ENCODE results near the gene MAGEB17.

MAGEB17 gene

GRCh38 chrX:16199343-16199742, 32.1 kb downstream of the MAGEB17 start:
- Histone ChIP-seq H3K4me1 (ENCODE audit: insufficient read depth, low read length) (no peaks in the 10 kb centered on the region), H3K9me3 (ENCODE audit: low read length) (no peaks in the 10 kb centered on the region), H3K4me3 (ENCODE audit: low read length) (no peak overlapping the region), H3K36me3 (ENCODE audit: insufficient read depth, low read length) (no peaks in the 10 kb centered on the region), H3K27me3 (ENCODE audit: insufficient read depth, low read length) (peaks cover 7% of the 10 kb centered on the region), H2AFZ (ENCODE audit: low read depth, low read length) (no peak overlapping the region)

GRCh38 chrX:16202943-16203342, 35.7 kb downstream of the MAGEB17 start:
- Histone ChIP-seq H3K9me3 (ENCODE audit: low read length) (no peaks in the 10 kb centered on the region), H3K4me3 (ENCODE audit: low read length) (no peak overlapping the region), H3K36me3 (ENCODE audit: insufficient read depth, low read length) (no peaks in the 10 kb centered on the region), H2AFZ (ENCODE audit: low read depth, low read length) (no peak overlapping the region), H3K27me3 (ENCODE audit: insufficient read depth, low read length) (peaks cover 5% of the 10 kb centered on the region), H3K4me1 (ENCODE audit: insufficient read depth, low read length) (no peaks in the 10 kb centered on the region)

DNA sequence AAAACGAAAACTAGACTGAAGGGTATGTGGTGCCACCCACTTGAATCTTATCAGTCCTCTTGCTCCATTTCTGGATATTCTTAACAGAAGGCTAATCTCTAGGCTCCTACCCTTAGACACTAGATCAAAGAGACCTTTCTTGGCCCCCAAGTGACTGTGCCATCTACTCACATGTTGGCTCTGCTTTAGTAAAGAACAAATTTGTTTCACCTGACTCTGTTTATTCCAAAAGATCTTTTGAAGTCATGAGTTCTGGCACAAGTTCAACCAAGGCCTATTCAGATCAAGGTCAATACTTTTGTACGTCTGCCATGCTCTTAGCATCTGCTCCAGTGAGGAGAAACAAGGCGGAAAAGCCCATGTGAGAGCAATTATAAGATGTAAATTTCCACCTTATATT, 37.3 kb downstream of the MAGEB17 start:
- H3K9me3 ChIP-seq (ENCODE audit: low read length): no peaks in the 10 kb centered on the region
- H3K36me3 ChIP-seq (ENCODE audit: insufficient read depth, low read length): no peaks in the 10 kb centered on the region

GRCh38 chrX:16205840-16206239, 38.6 kb downstream of the MAGEB17 start:
- Histone ChIP-seq H3K36me3 (ENCODE audit: insufficient read depth, low read length) (no peaks in the 10 kb centered on the region), H3K4me3 (ENCODE audit: low read length) (no peak overlapping the region)

More for the DNA sequence above, 37.3 kb downstream of the MAGEB17 start:
- H3K27me3 ChIP-seq (ENCODE audit: insufficient read depth, low read length): no peaks in the 10 kb centered on the region
- no peak overlapping the region for H2AFZ ChIP-seq (ENCODE audit: low read depth, low read length)
- H3K4me3 ChIP-seq (ENCODE audit: low read length): no peak overlapping the region
- no peaks in the 10 kb centered on the region for H3K4me1 ChIP-seq (ENCODE audit: insufficient read depth, low read length)

DNA sequence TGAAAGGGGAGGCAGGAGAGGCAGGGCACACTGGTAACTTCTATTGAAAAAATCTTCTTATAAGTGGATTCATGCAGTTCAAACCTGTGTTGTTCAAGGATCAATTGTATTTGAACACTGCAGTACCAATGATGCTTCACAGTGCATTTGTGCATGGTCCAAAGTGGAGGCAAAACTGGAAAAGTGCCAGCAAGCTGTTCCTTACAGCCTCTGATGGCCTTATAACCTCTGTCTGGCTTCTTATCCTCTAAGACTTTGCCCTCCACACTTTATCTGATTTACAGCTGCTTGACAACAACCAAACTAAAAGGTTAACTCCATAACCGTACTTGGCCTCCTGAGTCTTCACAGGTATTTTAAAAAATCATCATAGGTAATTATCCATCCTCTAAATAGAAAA, 40.4 kb downstream of the MAGEB17 start:
- Histone ChIP-seq H3K9me3 (ENCODE audit: low read length) (no peaks in the 10 kb centered on the region), H2AFZ (ENCODE audit: low read depth, low read length) (no peak overlapping the region), H3K4me1 (ENCODE audit: insufficient read depth, low read length) (no peaks in the 10 kb centered on the region), H3K27me3 (ENCODE audit: insufficient read depth, low read length) (no peaks in the 10 kb centered on the region), H3K4me3 (ENCODE audit: low read length) (no peak overlapping the region), H3K36me3 (ENCODE audit: insufficient read depth, low read length) (no peaks in the 10 kb centered on the region)

More at GRCh38 chrX:16205840-16206239, 38.6 kb downstream of the MAGEB17 start:
- Histone ChIP-seq H2AFZ (ENCODE audit: low read depth, low read length) (no peak overlapping the region), H3K4me1 (ENCODE audit: insufficient read depth, low read length) (no peaks in the 10 kb centered on the region), H3K27me3 (ENCODE audit: insufficient read depth, low read length) (no peaks in the 10 kb centered on the region), H3K9me3 (ENCODE audit: low read length) (no peaks in the 10 kb centered on the region)

DNA sequence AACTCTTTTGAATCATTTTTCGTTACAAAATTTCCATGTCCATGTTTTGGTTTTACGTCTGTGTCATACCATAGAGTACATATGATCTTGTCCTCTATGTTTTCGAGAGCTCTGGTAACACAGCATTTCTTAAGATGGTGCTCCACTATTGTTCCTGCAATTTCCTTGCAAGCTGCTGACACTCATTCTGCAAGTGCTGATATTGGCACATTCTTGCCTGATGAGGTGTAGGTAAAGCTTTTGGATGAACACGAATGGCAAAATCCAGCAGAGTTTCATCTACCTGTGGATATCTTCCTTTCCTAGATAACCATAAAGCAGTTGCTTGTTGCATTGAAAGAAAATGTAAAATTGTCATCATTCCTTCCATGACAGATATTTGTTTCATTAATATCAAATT, 41.3 kb downstream of the MAGEB17 start:
- Histone ChIP-seq H3K36me3 (ENCODE audit: insufficient read depth, low read length) (no peaks in the 10 kb centered on the region), H2AFZ (ENCODE audit: low read depth, low read length) (no peak overlapping the region), H3K4me1 (ENCODE audit: insufficient read depth, low read length) (no peaks in the 10 kb centered on the region), H3K27me3 (ENCODE audit: insufficient read depth, low read length) (no peaks in the 10 kb centered on the region), H3K9me3 (ENCODE audit: low read length) (no peaks in the 10 kb centered on the region), H3K4me3 (ENCODE audit: low read length) (no peak overlapping the region)

GRCh38 chrX:16210061-16210460, 42.8 kb downstream of the MAGEB17 start:
- Histone ChIP-seq H3K36me3 (ENCODE audit: insufficient read depth, low read length) (no peaks in the 10 kb centered on the region), H3K9me3 (ENCODE audit: low read length) (no peaks in the 10 kb centered on the region)

DNA sequence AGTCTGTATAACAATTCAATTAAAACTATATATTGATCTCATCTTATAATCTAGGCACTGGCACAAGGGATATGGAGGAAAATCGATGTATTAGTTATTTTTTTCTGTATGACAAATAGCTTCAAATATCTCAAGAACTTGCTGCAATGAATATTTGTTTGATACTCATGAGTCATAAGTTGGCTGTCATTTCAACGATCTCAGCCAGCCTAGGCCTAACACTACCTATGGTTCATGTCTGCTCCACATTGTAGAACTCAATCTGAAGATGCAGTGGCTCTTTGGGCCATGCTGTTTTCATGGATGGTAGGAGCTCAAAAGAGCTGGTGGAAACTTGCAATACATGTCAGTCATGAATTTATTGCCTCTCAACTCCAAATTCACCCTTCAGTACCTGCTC, 44.7 kb downstream of the MAGEB17 start:
- Histone ChIP-seq H3K4me1 (ENCODE audit: insufficient read depth, low read length) (no peaks in the 10 kb centered on the region), H3K9me3 (ENCODE audit: low read length) (no peaks in the 10 kb centered on the region), H2AFZ (ENCODE audit: low read depth, low read length) (no peak overlapping the region), H3K27me3 (ENCODE audit: insufficient read depth, low read length) (no peaks in the 10 kb centered on the region), H3K4me3 (ENCODE audit: low read length) (no peak overlapping the region), H3K36me3 (ENCODE audit: insufficient read depth, low read length) (no peaks in the 10 kb centered on the region)

More at GRCh38 chrX:16210061-16210460, 42.8 kb downstream of the MAGEB17 start:
- Histone ChIP-seq H3K4me1 (ENCODE audit: insufficient read depth, low read length) (no peaks in the 10 kb centered on the region), H3K4me3 (ENCODE audit: low read length) (no peak overlapping the region), H2AFZ (ENCODE audit: low read depth, low read length) (no peak overlapping the region), H3K27me3 (ENCODE audit: insufficient read depth, low read length) (no peaks in the 10 kb centered on the region)

DNA sequence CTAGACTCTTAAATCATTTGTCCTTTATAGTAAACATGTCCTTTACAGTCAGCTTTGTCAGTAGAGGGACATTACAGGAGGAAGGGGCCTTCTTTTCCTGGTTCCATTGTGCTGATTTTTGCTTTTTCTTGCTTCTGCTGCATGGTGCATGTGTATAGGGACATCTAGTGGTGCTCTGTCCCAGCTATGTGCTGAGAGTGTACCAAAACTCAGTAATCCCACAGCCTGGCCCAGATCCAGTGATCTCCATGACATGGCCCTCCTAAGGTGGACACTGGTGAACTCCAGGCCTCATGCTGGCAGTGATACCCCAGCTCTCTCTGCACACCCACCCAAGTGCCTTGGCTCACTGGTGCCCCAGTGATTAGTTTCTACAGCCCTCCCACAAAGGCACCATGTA, 45.2 kb downstream of the MAGEB17 start:
- Histone ChIP-seq H3K27me3 (ENCODE audit: insufficient read depth, low read length) (no peaks in the 10 kb centered on the region), H2AFZ (ENCODE audit: low read depth, low read length) (no peak overlapping the region), H3K9me3 (ENCODE audit: low read length) (no peaks in the 10 kb centered on the region), H3K36me3 (ENCODE audit: insufficient read depth, low read length) (no peaks in the 10 kb centered on the region), H3K4me1 (ENCODE audit: insufficient read depth, low read length) (no peaks in the 10 kb centered on the region), H3K4me3 (ENCODE audit: low read length) (no peak overlapping the region)

DNA sequence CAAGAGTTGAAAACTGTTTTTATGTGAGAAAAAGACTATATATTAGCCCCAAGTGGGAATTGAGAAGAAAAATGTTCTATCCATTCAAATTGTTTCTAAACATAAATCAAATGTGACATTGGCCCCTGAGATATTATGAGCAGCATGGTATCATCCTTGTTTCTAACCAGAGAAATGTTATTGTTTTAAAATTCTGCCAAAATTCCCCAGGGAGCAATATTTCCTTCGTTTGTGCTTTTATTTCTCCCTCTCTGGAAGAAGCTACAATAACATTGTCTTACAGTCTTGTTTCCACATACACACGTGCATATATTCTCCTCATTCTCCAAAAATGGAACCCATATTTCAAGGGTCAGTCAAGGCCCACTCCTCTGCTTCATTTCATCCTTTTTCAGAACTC, 46.7 kb downstream of the MAGEB17 start:
- no peak overlapping the region for H2AFZ ChIP-seq (ENCODE audit: low read depth, low read length)
- no peak overlapping the region for H3K4me3 ChIP-seq (ENCODE audit: low read length)
- no peaks in the 10 kb centered on the region for H3K9me3 ChIP-seq (ENCODE audit: low read length)
- H3K27me3 ChIP-seq (ENCODE audit: insufficient read depth, low read length): no peaks in the 10 kb centered on the region
- H3K36me3 ChIP-seq (ENCODE audit: insufficient read depth, low read length): no peaks in the 10 kb centered on the region
- H3K4me1 ChIP-seq (ENCODE audit: insufficient read depth, low read length): no peaks in the 10 kb centered on the region

DNA sequence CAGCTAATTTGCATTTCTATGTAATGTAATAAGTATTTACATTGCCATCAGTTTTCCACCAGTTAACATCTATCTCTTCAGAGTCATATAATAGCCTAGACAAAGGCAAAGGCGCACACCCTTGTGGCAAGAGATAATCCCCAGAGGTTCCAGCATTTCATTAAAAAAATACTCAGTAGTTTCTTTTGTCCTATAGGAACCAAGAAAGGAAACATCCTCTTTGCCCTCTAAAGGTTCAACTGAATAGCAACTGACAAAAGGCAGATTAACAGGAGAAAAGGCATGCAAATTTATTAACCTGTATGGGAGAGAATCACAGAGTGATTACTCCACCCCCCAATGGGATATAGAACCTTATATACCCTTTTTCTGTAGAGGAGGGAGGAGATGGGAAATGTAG, 48.4 kb downstream of the MAGEB17 start:
- Histone ChIP-seq H3K36me3 (ENCODE audit: insufficient read depth, low read length) (no peaks in the 10 kb centered on the region), H3K27me3 (ENCODE audit: insufficient read depth, low read length) (no peaks in the 10 kb centered on the region), H3K4me1 (ENCODE audit: insufficient read depth, low read length) (no peaks in the 10 kb centered on the region), H3K9me3 (ENCODE audit: low read length) (no peaks in the 10 kb centered on the region), H2AFZ (ENCODE audit: low read depth, low read length) (no peak overlapping the region), H3K4me3 (ENCODE audit: low read length) (no peak overlapping the region)
